SU-DHL-6 (cell line): ENCODE data around the gene EIF2B2.

ENCODE experiments used
- EZH2phosphoT487 ChIP-seq: fragments of 200-600 bp; sonication (generic), shearing (Covaris generic); conservative IDR thresholded peaks from 2 replicates; pipeline ENCODE4 v1.6.1; 2018; ENCODE audit warnings: mild to moderate bottlenecking, antibody characterized with exemption, low read length, moderate library complexity, mixed read lengths
- TF ChIP-seq, protein P1 (sequence below): fragments of 200-600 bp; sonication (generic); IDR thresholded peaks from one replicate; pipeline ENCODE4 v1.5.1; 2017; ENCODE audit warnings: antibody characterized with exemption, mild to moderate bottlenecking, low read length, moderate library complexity; ENCODE audit not compliant: insufficient read depth, poor library complexity, severe bottlenecking

DNA sequence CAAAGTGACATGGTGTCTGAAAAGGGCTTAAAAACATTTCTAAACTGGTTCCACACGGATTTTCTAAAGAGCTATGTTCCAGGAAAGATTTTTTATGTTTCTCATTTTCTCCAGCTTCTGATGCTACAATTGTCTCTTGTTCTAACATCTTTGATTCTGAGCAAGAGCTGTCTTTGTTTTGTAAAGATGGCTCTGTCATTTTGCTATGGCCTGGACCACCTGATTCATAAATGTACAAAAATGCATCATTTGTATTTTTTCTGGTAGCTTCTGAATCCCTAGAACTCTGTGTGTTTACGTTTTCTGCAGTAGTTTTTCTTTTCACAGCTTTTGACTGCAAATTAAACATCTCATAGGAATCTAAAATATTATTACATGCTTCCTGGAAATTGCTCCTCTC is 45.4 kb downstream of the EIF2B2 start:
- TF ChIP-seq, protein P1, sequence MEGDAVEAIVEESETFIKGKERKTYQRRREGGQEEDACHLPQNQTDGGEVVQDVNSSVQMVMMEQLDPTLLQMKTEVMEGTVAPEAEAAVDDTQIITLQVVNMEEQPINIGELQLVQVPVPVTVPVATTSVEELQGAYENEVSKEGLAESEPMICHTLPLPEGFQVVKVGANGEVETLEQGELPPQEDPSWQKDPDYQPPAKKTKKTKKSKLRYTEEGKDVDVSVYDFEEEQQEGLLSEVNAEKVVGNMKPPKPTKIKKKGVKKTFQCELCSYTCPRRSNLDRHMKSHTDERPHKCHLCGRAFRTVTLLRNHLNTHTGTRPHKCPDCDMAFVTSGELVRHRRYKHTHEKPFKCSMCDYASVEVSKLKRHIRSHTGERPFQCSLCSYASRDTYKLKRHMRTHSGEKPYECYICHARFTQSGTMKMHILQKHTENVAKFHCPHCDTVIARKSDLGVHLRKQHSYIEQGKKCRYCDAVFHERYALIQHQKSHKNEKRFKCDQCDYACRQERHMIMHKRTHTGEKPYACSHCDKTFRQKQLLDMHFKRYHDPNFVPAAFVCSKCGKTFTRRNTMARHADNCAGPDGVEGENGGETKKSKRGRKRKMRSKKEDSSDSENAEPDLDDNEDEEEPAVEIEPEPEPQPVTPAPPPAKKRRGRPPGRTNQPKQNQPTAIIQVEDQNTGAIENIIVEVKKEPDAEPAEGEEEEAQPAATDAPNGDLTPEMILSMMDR, result no peak
- TF ChIP-seq EZH2phosphoT487, result no peak
